HG03139 (cell line): ENCODE results near the gene PDIK1L.

Experiments used
- ATAC-seq: cut with Tn5 transposase; IDR thresholded peaks from one replicate; pipeline ENCODE4 v1.9.1; 2021; ENCODE audit not compliant: unreplicated experiment

PDIK1L gene

GRCh38 chr1:26169198-26169554 is 57.6 kb downstream of the PDIK1L start:
- no peak for ATAC-seq

DNA sequence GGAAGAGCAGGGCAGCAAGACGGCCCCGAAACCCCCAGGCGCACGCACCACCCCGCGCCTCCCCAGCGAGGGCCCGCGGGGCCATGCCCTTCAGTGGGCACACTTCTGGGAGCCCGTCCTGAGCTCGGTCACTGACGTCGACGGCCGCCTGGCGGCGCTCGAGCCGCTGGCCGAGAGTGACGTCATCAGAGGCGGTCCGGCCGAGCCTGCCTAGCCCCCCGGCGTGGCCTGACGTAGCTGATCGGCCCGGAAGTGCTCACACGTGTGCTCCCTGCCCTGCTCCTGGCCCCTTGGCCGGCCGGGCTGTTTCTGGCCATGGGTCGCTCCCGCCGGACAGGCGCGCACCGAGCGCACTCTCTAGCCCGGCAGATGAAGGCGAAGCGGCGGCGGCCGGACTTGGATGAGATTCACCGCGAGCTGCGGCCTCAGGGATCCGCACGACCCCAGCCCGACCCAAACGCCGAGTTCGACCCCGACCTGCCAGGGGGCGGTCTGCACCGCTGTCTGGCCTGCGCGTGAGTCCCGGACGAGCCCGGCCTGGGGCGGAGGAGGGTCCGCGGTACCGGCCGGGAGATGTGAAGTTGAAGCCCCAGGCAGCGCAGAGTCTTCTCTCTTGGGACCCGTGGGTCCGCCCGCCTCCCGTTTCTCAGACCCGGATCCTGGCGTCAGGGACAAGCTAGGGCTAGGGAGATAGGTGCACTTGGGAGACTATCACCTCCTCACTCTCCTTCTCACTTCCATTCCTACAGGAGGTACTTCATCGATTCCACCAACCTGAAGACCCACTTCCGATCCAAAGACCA is 58.2 kb downstream of the PDIK1L start, which contains the start of gene ZNF593:
Gene ZNF593 (plus strand): TSS at position 240 of the 803 bp plus-strand sequence. CDS start 76 bp downstream, at position 316.
- peak; percentile 92 for ATAC-seq

GRCh38 chr1:26170472-26170821 is 58.8 kb downstream of the PDIK1L start:
- ATAC-seq: no peak

- no peak for ATAC-seq
Observed at GRCh38 chr1:26171084-26172072, 59.8 kb downstream of the PDIK1L start, which contains the start of gene ZNF593OS. TSS of gene ZNF593OS (minus strand) at chr1:26171832. CDS start at chr1:26171661, 171 bp downstream.
